ENCODE measurements around the gene CCDC188. TPM values are rescaled to one million over a fixed set of nuclear protein-coding genes. Genes with fewer than 3 reads are reported as not detected.

Gene CCDC188
- total RNA-seq, 4 donors from 2014 or later: 2.1 TPM; not detected in 3

DNA sequence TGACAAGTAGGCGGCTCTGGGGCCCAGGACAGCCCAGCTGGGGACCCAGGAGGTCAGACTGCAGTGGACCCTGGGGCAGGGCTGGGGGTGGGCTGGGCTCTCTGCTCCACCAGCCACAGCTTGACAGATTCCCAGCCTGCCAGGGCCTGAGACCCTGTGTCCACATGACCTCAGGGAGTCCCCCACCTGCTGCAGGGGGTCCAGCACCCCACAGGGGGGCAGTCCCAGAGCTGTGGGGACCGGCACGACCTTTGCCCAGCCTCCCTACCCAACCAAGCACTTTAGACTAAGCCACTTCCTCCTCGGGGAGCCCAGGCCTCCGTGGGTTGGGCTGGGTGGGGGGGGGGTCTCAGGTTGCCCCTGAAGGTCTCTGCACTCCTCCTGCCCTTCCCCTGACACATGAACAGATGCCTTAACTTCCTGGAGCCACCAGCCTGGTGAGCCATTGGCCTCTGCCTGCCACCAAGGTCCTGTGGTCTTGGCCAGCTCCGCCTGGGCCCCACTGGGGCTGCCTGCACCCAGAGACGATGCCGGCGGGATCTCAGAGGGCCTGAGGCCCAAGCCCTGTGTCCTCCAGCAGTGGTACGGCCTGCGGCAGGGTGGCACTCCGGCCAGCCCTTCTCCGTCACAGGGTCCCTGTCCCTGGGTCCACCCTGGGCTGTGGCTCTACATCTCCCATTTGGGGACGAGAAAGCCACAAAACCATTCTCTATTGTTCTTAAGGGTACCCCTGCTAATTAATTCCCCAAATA is 3.4 kb downstream of the CCDC188 start:
- DNase-seq: no peak
- TF ChIP-seq, protein P1, sequence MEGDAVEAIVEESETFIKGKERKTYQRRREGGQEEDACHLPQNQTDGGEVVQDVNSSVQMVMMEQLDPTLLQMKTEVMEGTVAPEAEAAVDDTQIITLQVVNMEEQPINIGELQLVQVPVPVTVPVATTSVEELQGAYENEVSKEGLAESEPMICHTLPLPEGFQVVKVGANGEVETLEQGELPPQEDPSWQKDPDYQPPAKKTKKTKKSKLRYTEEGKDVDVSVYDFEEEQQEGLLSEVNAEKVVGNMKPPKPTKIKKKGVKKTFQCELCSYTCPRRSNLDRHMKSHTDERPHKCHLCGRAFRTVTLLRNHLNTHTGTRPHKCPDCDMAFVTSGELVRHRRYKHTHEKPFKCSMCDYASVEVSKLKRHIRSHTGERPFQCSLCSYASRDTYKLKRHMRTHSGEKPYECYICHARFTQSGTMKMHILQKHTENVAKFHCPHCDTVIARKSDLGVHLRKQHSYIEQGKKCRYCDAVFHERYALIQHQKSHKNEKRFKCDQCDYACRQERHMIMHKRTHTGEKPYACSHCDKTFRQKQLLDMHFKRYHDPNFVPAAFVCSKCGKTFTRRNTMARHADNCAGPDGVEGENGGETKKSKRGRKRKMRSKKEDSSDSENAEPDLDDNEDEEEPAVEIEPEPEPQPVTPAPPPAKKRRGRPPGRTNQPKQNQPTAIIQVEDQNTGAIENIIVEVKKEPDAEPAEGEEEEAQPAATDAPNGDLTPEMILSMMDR (IDR thresholded peaks at IDR 0.05): no peak
- TF ChIP-seq POLR2A (IDR thresholded peaks at IDR 0.05): no peak
- Histone ChIP-seq H3K27ac (no peak overlapping the region), H3K36me3 (peaks cover 0 to 34% (median 0%) of the 10 kb centered on the region in 3 donors), H3K9me3 (no peaks in the 10 kb centered on the region), H3K27me3 (no peaks in the 10 kb centered on the region), H3K4me3 (no peak overlapping the region), H3K4me1 (peaks cover 0 to 8% (median 0%) of the 10 kb centered on the region in 3 donors)
- WGBS, 2 donors: 73% methylated on average over 9 of the region's 14 CpGs; no CpG with 5 or more reads in 1 of the 2 donors
- intact Hi-C loops (cut with DNase I): no loop called here

DNA sequence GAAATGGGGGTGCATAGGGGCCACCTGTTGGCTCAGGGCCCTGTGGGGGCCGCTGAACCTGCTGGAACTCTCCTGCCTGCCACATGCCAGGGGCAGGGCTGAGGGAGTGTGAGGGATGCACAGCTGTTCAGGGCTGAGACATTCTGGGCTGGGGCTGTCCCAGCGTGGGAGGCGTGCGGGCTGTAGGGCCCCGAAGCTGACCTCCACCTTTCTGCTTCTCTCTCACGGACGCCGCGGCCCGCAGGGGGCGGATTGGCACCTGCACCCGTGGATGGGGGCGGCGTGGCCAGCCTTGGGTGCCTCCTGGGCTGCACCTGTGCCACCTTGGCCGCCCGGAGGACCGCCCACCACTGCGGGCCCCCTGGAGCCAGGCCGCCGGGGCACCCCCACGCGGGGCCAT is 4.1 kb downstream of the CCDC188 start:
- DNase-seq: no peak

DNA sequence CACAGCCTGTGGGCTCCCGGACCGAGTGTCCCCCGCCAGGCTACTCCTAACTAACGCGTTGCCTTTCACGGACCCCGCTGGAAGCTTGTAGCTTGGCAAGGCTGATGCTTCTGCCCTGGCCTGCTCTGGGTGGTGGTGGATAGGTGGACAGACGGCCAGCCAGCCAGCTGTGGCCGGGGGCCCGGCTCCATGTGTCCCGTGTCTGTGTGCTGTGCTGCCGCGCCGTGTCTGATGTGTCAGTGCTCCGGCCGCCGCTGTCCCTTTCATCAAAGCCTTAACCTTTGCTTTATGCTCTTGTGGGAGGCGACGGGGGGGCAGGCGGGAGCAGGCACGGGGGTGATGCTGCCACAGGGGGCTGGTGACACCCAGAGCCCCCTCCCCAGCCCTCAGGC is 5.0 kb downstream of the CCDC188 start:
- H3K4me3 ChIP-seq: no peak overlapping the region
- whole genome bisulfite sequencing, 2 donors: 54 to 93% methylated on average over 4 to 6 of the region's 21 CpGs

More for the DNA sequence above, 4.1 kb downstream of the CCDC188 start:
- no peak for TF ChIP-seq POLR2A (IDR thresholded peaks at IDR 0.05)
- TF ChIP-seq, protein P1 (IDR thresholded peaks at IDR 0.05): no peak
- no CpG with 5 or more reads among the region's 22 CpGs for WGBS, 2 donors
- H3K9me3 ChIP-seq: no peaks in the 10 kb centered on the region
- intact Hi-C loops (cut with DNase I): no loop called here
- no peaks in the 10 kb centered on the region for H3K27me3 ChIP-seq
- no peak overlapping the region for H3K27ac ChIP-seq
- no peak overlapping the region for H3K4me3 ChIP-seq
- peaks cover 0 to 41% (median 0%) of the 10 kb centered on the region in 3 donors for H3K36me3 ChIP-seq
- H3K4me1 ChIP-seq: peaks cover 0 to 8% (median 0%) of the 10 kb centered on the region in 3 donors

DNA sequence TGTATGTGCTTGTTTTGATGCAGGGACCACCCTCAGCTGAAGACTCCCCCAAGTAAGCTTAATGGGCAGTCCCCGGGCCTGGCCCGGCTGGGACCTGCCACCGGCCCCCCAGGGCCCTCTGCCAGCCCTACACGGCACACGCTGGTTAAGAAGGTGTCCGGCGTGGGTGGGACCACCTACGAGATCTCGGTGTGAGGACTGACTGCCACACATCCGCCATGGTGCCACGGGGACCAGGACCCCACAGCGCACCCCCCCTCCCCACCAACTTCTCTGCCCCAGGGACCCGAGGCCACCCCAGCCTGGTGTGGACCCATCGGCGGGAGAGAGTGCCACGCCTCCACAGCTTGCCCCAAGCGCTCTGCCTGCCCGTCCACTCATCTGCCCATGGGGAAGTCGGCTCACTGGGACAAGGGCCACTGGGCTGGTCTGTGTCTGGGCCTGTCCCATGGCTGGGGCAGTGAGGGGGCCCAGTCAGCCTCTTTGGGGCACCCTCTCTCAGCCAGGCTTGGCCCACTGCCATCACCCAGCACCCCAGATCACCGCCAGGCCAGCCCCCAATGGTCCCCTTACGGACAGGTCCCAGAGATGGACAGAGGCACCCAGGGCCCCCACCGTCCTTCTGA is 5.5 kb downstream of the CCDC188 start:
- no peak overlapping the region for H3K27ac ChIP-seq
- 91% methylated on average over 3 of the region's 22 CpGs; no CpG with 5 or more reads in 1 of the 2 donors for WGBS, 2 donors
- TF ChIP-seq, protein P1 (IDR thresholded peaks at IDR 0.05): no peak
- TF ChIP-seq POLR2A (IDR thresholded peaks at IDR 0.05): no peak
- peaks cover 0 to 55% (median 3%) of the 10 kb centered on the region in 3 donors for H3K36me3 ChIP-seq
- H3K4me3 ChIP-seq: no peak overlapping the region
- no peaks in the 10 kb centered on the region for H3K9me3 ChIP-seq
- no peaks in the 10 kb centered on the region for H3K27me3 ChIP-seq
- peaks cover 0 to 8% (median 0%) of the 10 kb centered on the region in 3 donors for H3K4me1 ChIP-seq
- intact Hi-C loops (cut with DNase I): no loop called here
- no peak for DNase-seq

More for the DNA sequence above, 5.0 kb downstream of the CCDC188 start:
- no peaks in the 10 kb centered on the region for H3K9me3 ChIP-seq
- no peaks in the 10 kb centered on the region for H3K27me3 ChIP-seq
- intact Hi-C loops (cut with DNase I): no loop called here
- peaks cover 0 to 8% (median 0%) of the 10 kb centered on the region in 3 donors for H3K4me1 ChIP-seq
- H3K27ac ChIP-seq: no peak overlapping the region
- peaks cover 0 to 50% (median 0%) of the 10 kb centered on the region in 3 donors for H3K36me3 ChIP-seq
- no peak for DNase-seq
- no peak for TF ChIP-seq POLR2A (IDR thresholded peaks at IDR 0.05)
- TF ChIP-seq, protein P1 (IDR thresholded peaks at IDR 0.05): no peak
